GM18951 (cell line): ENCODE data around the gene GFI1.

Experiments
- POLR2A ChIP-seq: IDR thresholded peaks from 4 replicates; pipeline ENCODE4 v1.6.1; 2011; ENCODE audit warnings: mild to moderate bottlenecking; ENCODE audit not compliant: insufficient read length, insufficient read depth; ENCODE audit errors: extremely low read depth
- in situ Hi-C: fragments of 300-500 bp; cut with MboI; formaldehyde crosslinking; loops from one replicate; pipeline ENCODE4 v1.12.0; 2022; ENCODE audit warnings: low sequenced_read_pairs, mixed read lengths, inconsistent platforms; ENCODE audit not compliant: unreplicated experiment

GFI1 gene

DNA sequence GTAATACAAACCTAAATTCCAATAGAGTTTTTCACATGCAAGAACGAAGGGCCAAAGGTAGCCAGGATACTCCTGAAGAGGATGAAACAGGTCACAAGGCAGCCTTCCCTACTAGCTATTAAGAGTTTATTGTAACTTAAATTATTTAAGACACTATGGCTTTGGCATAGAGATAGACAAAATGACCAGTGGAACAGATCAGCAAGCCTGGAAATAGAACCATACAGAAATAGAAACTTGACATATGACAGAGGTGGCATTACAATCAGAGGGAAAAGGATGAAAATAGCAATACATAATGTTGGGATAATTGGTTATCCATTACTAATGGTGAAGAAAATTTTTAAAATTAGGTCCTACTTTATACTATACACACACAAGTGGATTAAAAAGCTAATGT, 16.5 kb downstream of the GFI1 start:
- in situ Hi-C loops, result no loop called here
- no peak for TF ChIP-seq POLR2A

DNA sequence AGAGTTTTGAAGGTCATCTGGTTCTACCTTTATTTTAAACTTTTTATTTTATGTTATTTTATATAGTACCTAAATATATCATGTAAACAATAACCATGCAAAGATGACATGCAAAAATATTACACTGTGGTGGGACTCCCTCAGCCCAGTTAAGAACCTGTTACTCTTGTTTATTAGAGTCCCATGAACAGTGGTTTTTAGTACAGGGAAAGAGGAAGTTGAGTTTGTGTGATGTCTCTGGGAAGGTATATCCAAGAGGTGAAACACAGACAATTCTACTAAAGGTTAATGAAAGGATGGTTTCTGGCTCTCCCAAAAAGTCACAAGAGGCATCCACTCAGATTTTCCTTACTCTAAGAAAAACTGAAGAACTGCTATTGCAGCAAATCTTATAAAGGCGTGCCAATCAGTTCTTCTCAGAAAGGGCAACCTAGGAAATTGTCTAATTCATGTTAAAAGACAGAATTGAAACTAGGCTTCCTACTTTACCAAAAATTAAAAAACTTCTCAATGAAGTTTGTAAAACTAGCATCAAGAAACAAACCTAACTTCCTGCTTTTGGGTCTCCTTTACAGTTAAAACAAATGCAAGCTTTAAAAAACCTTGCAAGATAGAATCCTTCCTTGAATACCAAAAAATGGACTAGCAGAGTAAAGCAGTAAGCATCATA, 19.9 kb downstream of the GFI1 start:
- in situ Hi-C loops, result loop anchor here (10.0 kb wide), 1 partner anchor 152 kb away; no protein-coding TSS in a partner anchor
- no peak for TF ChIP-seq POLR2A

DNA sequence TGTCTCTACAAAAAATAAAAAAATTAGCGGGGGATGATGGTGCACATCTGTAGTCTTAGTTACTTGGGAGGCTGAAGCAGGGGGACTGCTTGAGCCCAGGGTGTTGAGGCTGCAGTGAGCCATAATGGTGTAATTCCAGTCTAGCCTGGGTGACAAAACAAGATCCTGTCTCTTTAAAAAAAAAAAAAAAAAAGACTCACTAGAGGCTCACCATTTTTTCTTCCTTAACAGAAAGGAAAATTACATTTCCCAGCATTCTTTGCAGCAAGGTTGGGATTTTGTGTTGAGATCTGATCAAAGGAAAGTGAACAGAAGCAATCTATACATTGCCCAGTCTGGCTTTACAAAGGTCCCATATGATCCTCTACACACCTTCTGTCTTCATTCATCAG, 21.5 kb downstream of the GFI1 start:
- TF ChIP-seq POLR2A, result no peak
- in situ Hi-C loops, result loop anchor here (10.0 kb wide), 1 partner anchor 150 kb away; no protein-coding TSS in a partner anchor

GRCh38 chr1:92464588-92465255, 22.0 kb downstream of the GFI1 start:
- in situ Hi-C loops, result loop anchor here (10.0 kb wide), 1 partner anchor 150 kb away; no protein-coding TSS in a partner anchor
- TF ChIP-seq POLR2A, result no peak

DNA sequence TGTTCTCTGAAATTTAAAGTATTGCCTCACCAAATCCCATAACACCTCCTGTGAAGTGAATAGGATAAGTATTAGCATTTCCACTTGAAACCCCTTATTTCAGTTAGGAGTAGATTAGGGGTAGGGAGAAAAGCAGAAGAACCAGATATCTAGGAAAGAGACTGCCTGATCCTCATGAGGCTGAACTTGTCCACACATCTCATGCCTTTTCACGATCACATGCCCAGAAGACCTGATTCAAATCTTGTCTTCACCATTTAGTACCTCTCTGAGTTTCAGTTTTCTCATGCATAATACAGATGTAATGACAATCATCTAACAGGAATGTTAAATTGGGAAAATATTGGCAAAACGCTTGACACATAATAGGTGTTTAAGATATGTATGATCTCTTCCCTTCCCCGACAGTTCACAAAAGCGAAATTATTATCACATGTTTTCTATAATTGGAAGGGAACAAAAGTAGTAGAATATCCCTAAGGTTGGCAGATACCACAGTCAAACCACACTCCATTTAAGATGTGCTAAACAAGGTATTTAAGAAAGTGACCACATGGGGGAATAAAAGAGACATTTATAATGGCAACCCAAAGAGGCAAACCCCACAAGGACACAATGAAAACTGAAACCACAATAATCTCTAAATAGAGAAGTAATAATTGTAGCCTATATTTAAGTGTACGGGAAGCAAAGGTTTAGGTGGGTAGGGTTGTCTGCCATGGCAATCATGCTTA, 25.2 kb downstream of the GFI1 start:
- in situ Hi-C loops, result loop anchor here (10.0 kb wide), 1 partner anchor 147 kb away; no protein-coding TSS in a partner anchor

GRCh38 chr1:92459871-92460320, 26.8 kb downstream of the GFI1 start:
- in situ Hi-C loops, result loop anchor here (10.0 kb wide), 1 partner anchor 145 kb away; no protein-coding TSS in a partner anchor
- no peak for TF ChIP-seq POLR2A

More for the DNA sequence above, 25.2 kb downstream of the GFI1 start:
- no peak for TF ChIP-seq POLR2A

- no peak for TF ChIP-seq POLR2A
- in situ Hi-C loops, result no loop called here
Measured at GRCh38 chr1:92458146-92458545, 28.6 kb downstream of the GFI1 start.

GRCh38 chr1:92447976-92448375, 38.7 kb downstream of the GFI1 start:
- in situ Hi-C loops, result no loop called here
- no peak for TF ChIP-seq POLR2A

DNA sequence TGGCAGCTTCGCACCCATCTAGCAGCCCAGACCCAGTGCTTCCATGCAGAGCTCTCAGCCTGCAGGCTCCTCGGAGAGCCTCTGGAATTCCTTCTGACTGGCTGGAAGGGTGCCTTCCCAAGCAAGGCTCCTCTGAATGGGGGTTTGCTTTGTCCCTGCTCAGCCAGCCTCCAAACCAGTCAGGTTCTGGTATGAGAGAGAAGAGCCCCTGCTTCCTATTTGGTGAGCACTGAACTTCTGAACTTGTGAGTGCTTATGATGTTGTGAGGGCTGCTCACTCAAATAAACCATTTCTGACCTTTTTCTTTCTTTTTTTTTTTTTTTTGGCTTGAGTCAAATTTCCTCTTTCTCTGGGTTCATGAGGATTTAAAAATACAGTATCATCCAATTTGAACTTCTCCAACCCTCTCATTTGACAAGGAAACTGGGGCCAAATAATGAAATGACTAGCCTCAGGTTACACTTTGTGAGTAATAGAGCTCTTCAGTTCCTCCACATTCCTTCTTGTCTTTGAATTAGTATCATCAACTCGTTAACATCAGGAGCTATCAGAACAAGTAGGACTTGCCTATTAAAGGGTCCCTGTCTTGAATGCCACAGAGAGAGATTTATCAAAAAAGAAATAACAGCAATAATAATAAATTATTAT, 39.6 kb downstream of the GFI1 start:
- no peak for TF ChIP-seq POLR2A
- in situ Hi-C loops, result no loop called here

GRCh38 chr1:92446546-92446945, 40.2 kb downstream of the GFI1 start:
- TF ChIP-seq POLR2A, result no peak
- in situ Hi-C loops, result no loop called here

GRCh38 chr1:92445865-92446264, 40.9 kb downstream of the GFI1 start:
- no peak for TF ChIP-seq POLR2A
- in situ Hi-C loops, result no loop called here

GRCh38 chr1:92444351-92444750, 42.4 kb downstream of the GFI1 start:
- no peak for TF ChIP-seq POLR2A
- in situ Hi-C loops, result no loop called here

DNA sequence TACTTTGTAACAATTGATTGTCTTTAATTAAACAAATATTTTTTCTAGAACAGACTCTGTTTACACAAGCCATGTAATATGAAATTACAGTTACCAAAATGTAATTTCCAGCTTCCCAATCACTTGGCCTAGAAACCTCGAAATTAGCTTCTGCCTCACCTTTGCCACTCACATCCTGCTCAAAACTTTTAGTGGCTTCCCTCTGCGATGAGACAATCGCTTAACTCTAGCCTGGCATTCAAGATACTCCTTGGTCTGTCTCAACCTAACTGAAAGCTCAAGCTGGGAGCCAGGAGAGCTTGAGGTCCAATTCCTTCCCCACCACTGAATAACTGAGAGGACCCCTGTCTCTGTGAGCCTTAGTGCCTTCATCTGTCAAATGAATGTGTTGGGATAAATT, 42.8 kb downstream of the GFI1 start:
- in situ Hi-C loops, result no loop called here
- TF ChIP-seq POLR2A, result no peak
